ENCODE results near the gene FAM180A. TPM values are rescaled to one million over a fixed set of nuclear protein-coding genes. Genes with fewer than 3 reads are reported as not detected.

Gene FAM180A
- polyA plus RNA-seq, 1 donor (not counting 4 experiments of a cell fraction or from before 2014, with no cell fraction given), result 0.73 TPM

DNA sequence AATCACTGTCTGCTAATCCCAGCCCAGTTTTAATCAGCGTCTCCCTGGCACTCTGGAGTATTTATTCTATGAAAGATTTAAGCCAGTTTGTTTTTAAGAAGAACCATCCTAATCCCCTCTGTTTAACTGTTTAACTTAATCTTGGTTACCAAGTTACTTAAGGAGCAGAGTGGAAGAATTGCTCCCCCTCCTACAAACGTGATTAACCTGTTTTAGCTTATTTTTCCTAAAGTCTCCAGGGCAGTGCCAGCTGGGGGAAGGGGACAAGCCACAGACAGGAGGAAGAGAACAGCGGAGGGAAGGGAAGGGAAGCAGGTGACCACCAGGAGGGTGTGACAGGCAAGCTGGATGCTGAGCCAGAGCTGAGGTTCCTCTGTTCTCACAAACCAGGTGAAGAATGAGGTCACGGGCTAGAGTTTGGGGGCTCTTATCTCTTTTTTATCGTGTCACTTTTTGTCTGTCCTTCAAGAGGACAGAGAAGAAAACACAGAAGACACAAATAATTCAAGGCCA is 22.3 kb downstream of the FAM180A start:
- H2AFZ ChIP-seq (ENCODE audit: control insufficient read depth, low read length), result no peak overlapping the region
- H3K9me1 ChIP-seq (ENCODE audit: control insufficient read depth, extremely low read depth, insufficient read depth, low read length), result no peaks in the 10 kb centered on the region
- no peak overlapping the region for H3K27ac ChIP-seq (ENCODE audit: control insufficient read depth, insufficient read depth, low read length)
- no peak overlapping the region for H3K9ac ChIP-seq (ENCODE audit: control insufficient read depth, extremely low read depth, insufficient read depth, low read length)
- TF ChIP-seq, protein P1, sequence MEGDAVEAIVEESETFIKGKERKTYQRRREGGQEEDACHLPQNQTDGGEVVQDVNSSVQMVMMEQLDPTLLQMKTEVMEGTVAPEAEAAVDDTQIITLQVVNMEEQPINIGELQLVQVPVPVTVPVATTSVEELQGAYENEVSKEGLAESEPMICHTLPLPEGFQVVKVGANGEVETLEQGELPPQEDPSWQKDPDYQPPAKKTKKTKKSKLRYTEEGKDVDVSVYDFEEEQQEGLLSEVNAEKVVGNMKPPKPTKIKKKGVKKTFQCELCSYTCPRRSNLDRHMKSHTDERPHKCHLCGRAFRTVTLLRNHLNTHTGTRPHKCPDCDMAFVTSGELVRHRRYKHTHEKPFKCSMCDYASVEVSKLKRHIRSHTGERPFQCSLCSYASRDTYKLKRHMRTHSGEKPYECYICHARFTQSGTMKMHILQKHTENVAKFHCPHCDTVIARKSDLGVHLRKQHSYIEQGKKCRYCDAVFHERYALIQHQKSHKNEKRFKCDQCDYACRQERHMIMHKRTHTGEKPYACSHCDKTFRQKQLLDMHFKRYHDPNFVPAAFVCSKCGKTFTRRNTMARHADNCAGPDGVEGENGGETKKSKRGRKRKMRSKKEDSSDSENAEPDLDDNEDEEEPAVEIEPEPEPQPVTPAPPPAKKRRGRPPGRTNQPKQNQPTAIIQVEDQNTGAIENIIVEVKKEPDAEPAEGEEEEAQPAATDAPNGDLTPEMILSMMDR (optimal IDR thresholded peaks at IDR 0.05 in 1 of 3, IDR thresholded peaks at IDR 0.05 in 1 of 3, conservative IDR thresholded peaks at IDR 0.05 in 1 of 3; ENCODE audit: extremely low read depth in 1 of 3, insufficient read depth in 2 of 3, low read length in 3 of 3), result no peak
- TF ChIP-seq EZH2 (IDR thresholded peaks at IDR 0.05; ENCODE audit: low read length), result no peak
- no peak for DNase-seq (ENCODE audit: low read depth, low spot score)
- no peaks in the 10 kb centered on the region for H3K79me2 ChIP-seq (ENCODE audit: control insufficient read depth, insufficient read depth, low read length)
- no peaks in the 10 kb centered on the region for H3K27me3 ChIP-seq (ENCODE audit: control insufficient read depth, extremely low read depth, insufficient read depth, low read length)
- H3K4me1 ChIP-seq (ENCODE audit: control insufficient read depth, extremely low read depth, insufficient read depth, low read length), result peaks cover 6% of the 10 kb centered on the region
- no peaks in the 10 kb centered on the region for H4K20me1 ChIP-seq (ENCODE audit: control insufficient read depth, extremely low read depth, insufficient read depth, low read length)
- no peaks in the 10 kb centered on the region for H3K36me3 ChIP-seq (ENCODE audit: control insufficient read depth in 2 of 2, extremely low read depth in 1 of 2, insufficient read depth in 2 of 2, low read length in 2 of 2)
- no peaks in the 10 kb centered on the region for H3K9me3 ChIP-seq (ENCODE audit: control insufficient read depth, low read depth, low read length)
- H3K4me3 ChIP-seq (ENCODE audit: control insufficient read depth in 2 of 3, extremely low read depth in 1 of 3, insufficient read depth in 2 of 3, low read depth in 1 of 3, low read length in 3 of 3), result no peak overlapping the region
- no peak overlapping the region for H3K4me2 ChIP-seq (ENCODE audit: control insufficient read depth, extremely low read depth, insufficient read depth, low read depth, low read length)
- dilution Hi-C loops (cut with MboI; ENCODE audit: extremely low pct_ligation_motif_present, low sequenced_read_pairs), result no loop called here
- FAIRE-seq, result no peak

DNA sequence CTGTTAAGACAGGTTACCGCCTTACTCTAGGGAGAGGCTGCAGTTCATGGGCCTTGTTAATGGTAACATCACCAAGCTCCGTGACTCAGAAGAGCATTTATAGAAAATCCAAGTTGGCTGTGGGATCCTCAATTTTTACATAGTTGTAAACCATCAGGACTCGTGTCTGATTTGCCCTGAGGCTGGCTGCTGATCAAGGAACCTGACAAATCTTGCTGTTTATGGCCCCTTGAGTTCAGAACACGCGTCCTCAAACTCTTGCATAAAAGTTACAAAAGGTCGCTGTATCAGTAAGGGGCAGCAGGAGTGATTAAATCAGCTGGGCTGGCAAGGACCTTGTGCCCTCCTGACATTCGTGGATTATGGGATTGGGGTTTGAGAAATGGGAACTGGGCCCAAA is 25.2 kb downstream of the FAM180A start:
- no peaks in the 10 kb centered on the region for H3K9me3 ChIP-seq (ENCODE audit: control insufficient read depth, low read depth, low read length)
- dilution Hi-C loops (cut with MboI; ENCODE audit: extremely low pct_ligation_motif_present, low sequenced_read_pairs), result no loop called here
- H3K9me1 ChIP-seq (ENCODE audit: control insufficient read depth, extremely low read depth, insufficient read depth, low read length), result no peaks in the 10 kb centered on the region
- TF ChIP-seq EZH2 (IDR thresholded peaks at IDR 0.05; ENCODE audit: low read length), result no peak
- TF ChIP-seq, protein P1 (optimal IDR thresholded peaks at IDR 0.05 in 1 of 3, IDR thresholded peaks at IDR 0.05 in 1 of 3, conservative IDR thresholded peaks at IDR 0.05 in 1 of 3; ENCODE audit: extremely low read depth in 1 of 3, insufficient read depth in 2 of 3, low read length in 3 of 3), result no peak
- FAIRE-seq (peak; percentile 58), DNase-seq (ENCODE audit: low read depth, low spot score) (no peak)
- H3K36me3 ChIP-seq (ENCODE audit: control insufficient read depth in 2 of 2, extremely low read depth in 1 of 2, insufficient read depth in 2 of 2, low read length in 2 of 2), result no peaks in the 10 kb centered on the region
- no peak overlapping the region for H2AFZ ChIP-seq (ENCODE audit: control insufficient read depth, low read length)
- H3K9ac ChIP-seq (ENCODE audit: control insufficient read depth, extremely low read depth, insufficient read depth, low read length), result no peak overlapping the region
- no peak overlapping the region for H3K4me3 ChIP-seq (ENCODE audit: control insufficient read depth in 2 of 3, extremely low read depth in 1 of 3, insufficient read depth in 2 of 3, low read depth in 1 of 3, low read length in 3 of 3)
- peaks cover 6% of the 10 kb centered on the region for H3K4me1 ChIP-seq (ENCODE audit: control insufficient read depth, extremely low read depth, insufficient read depth, low read length)
- no peaks in the 10 kb centered on the region for H3K79me2 ChIP-seq (ENCODE audit: control insufficient read depth, insufficient read depth, low read length)
- no peaks in the 10 kb centered on the region for H4K20me1 ChIP-seq (ENCODE audit: control insufficient read depth, extremely low read depth, insufficient read depth, low read length)
- no peak overlapping the region for H3K4me2 ChIP-seq (ENCODE audit: control insufficient read depth, extremely low read depth, insufficient read depth, low read depth, low read length)
- no peak overlapping the region for H3K27ac ChIP-seq (ENCODE audit: control insufficient read depth, insufficient read depth, low read length)
- H3K27me3 ChIP-seq (ENCODE audit: control insufficient read depth, extremely low read depth, insufficient read depth, low read length), result no peaks in the 10 kb centered on the region

Data from keratinocyte (primary cell).